K562 (cell line): ENCODE results near the gene CUX1. TPM values are rescaled to one million over a fixed set of nuclear protein-coding genes. Genes with fewer than 3 reads are reported as not detected.

Experiments
- ATAC-seq: fragments of 200-7000 bp; cut with Tn5 transposase; 3 replicates; pipeline ENCODE4 v1.9.1; 2020; ENCODE audit warnings: moderate library complexity
- BruUV-seq: library from RNA; stranded (reverse); fragments of 400-500 nt; replicated peaks from 2 replicates; lab custom pipeline; 2021; lab: Mats Ljungman, UMichigan
- CTCF ChIA-PET: fragments of 300-600 bp; formaldehyde crosslinking; extraction: SDS; loops from one replicate; lab custom pipeline; 2021; ENCODE audit warnings: low intra/inter-chr PET ratio; lab: Yijun Ruan, JAX
- POLR2A ChIA-PET: fragments of 300-600, 350-650 bp; sonication (Branson Sonifier 250); formaldehyde crosslinking; extraction: SDS; loops from one replicate; lab custom pipeline; 2021; ENCODE audit warnings: antibody characterized with exemption, inconsistent platforms; lab: Yijun Ruan, JAX
- DNase-seq, 4 experiments: peaks; one replicate each; pipeline versions ENCODE4 v3.0.0 to v3.0.0-alpha.2; 2011 to 2018; ENCODE audit warnings: low spot score in 3 of 4, mixed read lengths in 3 of 4; ENCODE audit errors: extremely low read depth in 1 of 4
- FAIRE-seq: peaks from 2 replicates; lab custom pipeline; 2011; peaks lifted over from hg19 to GRCh38; lab: Jason Lieb, UNC
- H2AFZ ChIP-seq: 2 replicates; pipeline ENCODE4 v1.6.0; 2011; ENCODE audit warnings: low read depth, low read length, control low read depth, inconsistent platforms
- H3K27ac ChIP-seq: fragments of 200-600 bp; 3 replicates; pipeline ENCODE4 v1.8.0; 2011; ENCODE audit warnings: low read depth, mild to moderate bottlenecking, control low read depth, inconsistent platforms, low read length, moderate library complexity, mixed read lengths; ENCODE audit errors: extremely low read depth
- H3K27me3 ChIP-seq, 2 experiments: fragments of 300-600 bp in 1 of 2; 2 replicates in 1 of 2; 3 replicates in 1 of 2; pipeline versions ENCODE4 v1.6.0 to v1.8.0; 2011; ENCODE audit warnings: inconsistent platforms in 2 of 2, low read length in 2 of 2, mild to moderate bottlenecking in 1 of 2, mixed read lengths in 1 of 2, moderate library complexity in 1 of 2; ENCODE audit not compliant: control insufficient read depth in 2 of 2, insufficient read depth in 2 of 2
- H3K36me3 ChIP-seq: fragments of 300-600 bp; 3 replicates; pipeline ENCODE4 v1.8.0; 2011; ENCODE audit warnings: mild to moderate bottlenecking, low read length, inconsistent platforms; ENCODE audit not compliant: control insufficient read depth, insufficient read depth
- H3K4me1 ChIP-seq, 2 experiments: fragments of 200-600 bp in 1 of 2; replicated peaks in 1 of 2; 2 replicates in 1 of 2; 3 replicates in 1 of 2; pipeline versions ENCODE4 v1.5.1 to v1.8.0; 2011; ENCODE audit warnings: inconsistent platforms in 2 of 2, low read length in 2 of 2, mild to moderate bottlenecking in 1 of 2, mixed read lengths in 1 of 2, moderate library complexity in 1 of 2; ENCODE audit not compliant: control insufficient read depth in 2 of 2, insufficient read depth in 2 of 2
- H3K4me2 ChIP-seq: 2 replicates; pipeline ENCODE4 v1.6.1; 2011; ENCODE audit warnings: low read length, control low read depth, inconsistent platforms, mixed read lengths; ENCODE audit not compliant: insufficient read depth
- H3K4me3 ChIP-seq: fragments of 200-600 bp; sonication (generic), shearing (Covaris generic); 2 replicates; pipeline ENCODE4 v1.5.1; 2016; ENCODE audit warnings: control low read depth, inconsistent platforms
- H3K79me2 ChIP-seq: fragments of 200-600 bp; 3 replicates; pipeline ENCODE4 v1.8.0; 2011; ENCODE audit warnings: low read length, inconsistent platforms; ENCODE audit not compliant: control insufficient read depth, insufficient read depth
- H3K9ac ChIP-seq, 2 experiments: 2 replicates each; pipeline versions ENCODE4 v1.6.0 to v1.6.1; 2011; ENCODE audit warnings: low read depth in 2 of 2, low read length in 2 of 2, control low read depth in 1 of 2, inconsistent platforms in 1 of 2, mild to moderate bottlenecking in 1 of 2, mixed read lengths in 1 of 2; ENCODE audit not compliant: insufficient read depth in 1 of 2
- H3K9me1 ChIP-seq: one replicate; pipeline ENCODE4 v1.6.0; 2011; ENCODE audit warnings: inconsistent platforms, mild to moderate bottlenecking, low read length, moderate library complexity; ENCODE audit not compliant: control insufficient read depth, insufficient read depth
- H3K9me3 ChIP-seq: replicated peaks from 2 replicates; pipeline ENCODE4 v1.5.1; 2011; ENCODE audit warnings: low read depth, low read length, inconsistent platforms; ENCODE audit not compliant: control insufficient read depth, insufficient read depth
- H4K20me1 ChIP-seq: replicated peaks from 2 replicates; pipeline ENCODE4 v1.6.1; 2011; ENCODE audit warnings: low read length, inconsistent platforms, mixed read lengths; ENCODE audit not compliant: control insufficient read depth, insufficient read depth
- HNRNPUL1 ChIP-seq: fragments of 200-400 bp; formaldehyde crosslinking; IDR thresholded peaks from 2 replicates; pipeline ENCODE4 v1.6.1; 2017; ENCODE audit warnings: low read length
- TEAD1 ChIP-seq, 2 experiments: fragments of 450-650 bp in 1 of 2; sonication (generic) in 1 of 2; formaldehyde crosslinking; IDR thresholded peaks; 2 replicates each; pipeline versions ENCODE4 v1.4.0 to v1.8.0; 2020 to 2022; ENCODE audit warnings: mild to moderate bottlenecking in 2 of 2, missing genetic modification reagents in 1 of 2
- ZBED1 ChIP-seq: IDR thresholded peaks from 2 replicates; pipeline ENCODE4 v1.6.1; 2014
- ZNF830 ChIP-seq: fragments of 250-450 bp; sonication (Bioruptor Pico); IDR thresholded peaks from 2 replicates; pipeline ENCODE4 v1.5.0; 2021; ENCODE audit warnings: mild to moderate bottlenecking
- WGBS: fragments of 100-300 bp; shearing (Covaris generic); methylation state at CpG from one replicate; pipeline ENCODE4 v1.1.6; 2016; ENCODE audit warnings: low coverage, mixed read lengths; ENCODE audit not compliant: insufficient coverage; ENCODE audit errors: missing lambda C conversion rate; 5-methylcytosine and 5-hydroxymethylcytosine counted together
- in situ Hi-C: fragments of 300-500 bp; cut with MboI; formaldehyde crosslinking; loops from 4 replicates; pipeline ENCODE4 v1.15.0; 2018; ENCODE audit warnings: inconsistent platforms, mixed read lengths
- intact Hi-C: fragments of 100-400 bp; cut with micrococcal nuclease; formaldehyde crosslinking; loops from 2 replicates; pipeline ENCODE4 v1.14.2; 2022
- polyA plus RNA-seq, 8 experiments: library from polyadenylated mRNA; depleted of rRNA in 4 of 8; stranded (reverse) in 5 of 8; unstranded in 3 of 8; fragments of >200 nt; fragmentation: Nextera tagmentation in 2 of 8; fragmentation: Illumina TruSeq in 1 of 8; extraction: Ambion mirVana in 2 of 8; extraction: Trizol in 1 of 8; gene quantifications; 2 replicates each; pipeline versions ENCODE4 v1.2.1 to v1.2.3, GENCODE V29; 2011 to 2014; ENCODE audit warnings: inconsistent platforms in 1 of 8, missing spikeins in 1 of 8
- total RNA-seq, 7 experiments: library from RNA; depleted of rRNA in 6 of 7; stranded (reverse); fragments of >200 nt in 6 of 7; fragmentation: Illumina TruSeq in 2 of 7; extraction: Trizol in 2 of 7; gene quantifications; 2 replicates each; pipeline versions ENCODE4 v1.2.1 to v1.2.3, GENCODE V29; 2011 to 2021; ENCODE audit warnings: low replicate concordance in 1 of 7
- TF ChIP-seq, protein P1 (sequence below): sonication (generic); formaldehyde crosslinking; IDR thresholded peaks from 2 replicates; pipeline ENCODE4 v1.9.0; 2022; ENCODE audit warnings: mild to moderate bottlenecking, missing genetic modification reagents
- TF ChIP-seq, protein P2 (sequence below): fragments of 450-650 bp; IDR thresholded peaks from 2 replicates; pipeline ENCODE4 v1.6.1; 2018; ENCODE audit not compliant: partially characterized antibody

CUX1 gene
- total and polyA plus RNA-seq, 9 of the 15 experiments (the other 6 are each of a cell fraction or from before 2014, with no cell fraction given), result 3.6 to 55.3 (median 25.2) TPM

DNA sequence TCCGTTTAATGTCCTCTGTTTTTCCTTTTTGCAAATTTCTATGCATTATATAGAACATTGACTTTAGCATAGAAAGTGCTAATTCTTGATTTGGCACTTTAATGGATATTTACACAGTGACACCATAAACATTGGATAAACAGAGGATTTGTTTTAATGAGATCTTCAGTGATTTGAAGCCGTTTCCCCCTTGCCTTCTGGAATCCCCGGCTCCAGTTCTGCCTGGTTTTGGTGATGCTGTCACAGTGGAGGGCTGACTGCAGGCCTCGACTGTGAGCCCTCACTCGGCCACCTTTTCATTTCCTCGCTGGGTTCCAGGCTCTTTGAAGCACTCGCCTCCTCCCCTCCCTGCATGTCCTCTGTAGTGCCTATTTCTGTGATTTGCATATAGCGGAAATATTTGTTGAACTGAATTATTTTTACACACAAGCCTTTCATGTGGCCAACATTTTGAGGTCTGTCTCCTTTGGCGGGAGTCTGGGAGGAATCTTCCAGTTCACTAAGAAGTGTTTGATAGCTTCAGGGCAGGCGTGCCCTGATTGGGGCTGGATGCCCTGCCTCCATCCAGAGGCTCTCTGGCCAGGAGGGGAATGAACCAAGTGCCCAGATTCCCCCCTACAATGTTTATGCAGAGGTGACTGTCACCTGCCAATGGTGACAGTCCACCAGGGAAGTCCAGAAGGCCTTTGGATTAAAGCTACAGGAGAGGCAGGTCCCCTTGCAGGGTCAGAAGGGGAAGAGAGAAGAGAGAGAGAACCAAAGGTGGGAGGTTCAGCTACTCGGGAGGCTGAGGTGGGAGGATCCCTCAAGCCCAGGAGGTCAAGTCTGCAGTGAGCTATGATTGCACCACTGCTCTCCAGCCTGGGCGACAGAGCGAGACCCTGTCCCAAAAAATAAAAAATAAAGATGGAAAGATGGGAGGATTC lies 67.5 kb downstream of the CUX1 start:
- H3K27me3 ChIP-seq, result no peaks in the 10 kb centered on the region
- WGBS, result 72% methylated on average over 13 of the region's 13 CpGs
- no peak for FAIRE-seq
- H3K9me3 ChIP-seq, result no peaks in the 10 kb centered on the region
- no peak overlapping the region for H3K4me3 ChIP-seq
- H3K79me2 ChIP-seq, result peaks cover 94% of the 10 kb centered on the region
- POLR2A ChIA-PET, result interaction anchor here (0.6 to 1.2 kb wide), 7 partner anchors 8 to 30 kb away, joined by 3 to 7 read pairs (median 3); no protein-coding TSS in a partner anchor
- peaks cover 2% of the 10 kb centered on the region; the same call in 1 of the 3 replicates for H3K36me3 ChIP-seq
- CTCF ChIA-PET, result no interaction called here
- peak overlapping the region in 1 of 2 experiments; percentile 72; a peak in 2 of 4 replicates for H3K9ac ChIP-seq
- in situ Hi-C loops (no loop called here), intact Hi-C loops (no loop called here)
- H3K9me1 ChIP-seq, result no peaks in the 10 kb centered on the region
- no peak overlapping the region for H3K27ac ChIP-seq
- TF ChIP-seq ZNF830 (CRISPR knock-in tag), result no peak
- no peak for TF ChIP-seq HNRNPUL1
- no peak for TF ChIP-seq ZBED1
- TF ChIP-seq, protein P1, sequence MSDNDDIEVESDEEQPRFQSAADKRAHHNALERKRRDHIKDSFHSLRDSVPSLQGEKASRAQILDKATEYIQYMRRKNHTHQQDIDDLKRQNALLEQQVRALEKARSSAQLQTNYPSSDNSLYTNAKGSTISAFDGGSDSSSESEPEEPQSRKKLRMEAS (CRISPR knock-in tag), result 0 out of 2 replicates have a peak, but pooled peaks have one; percentile 16
- no peak for TF ChIP-seq TEAD1 (CRISPR knock-in tag; IDR thresholded peaks at IDR 0.05)
- TF ChIP-seq, protein P2, sequence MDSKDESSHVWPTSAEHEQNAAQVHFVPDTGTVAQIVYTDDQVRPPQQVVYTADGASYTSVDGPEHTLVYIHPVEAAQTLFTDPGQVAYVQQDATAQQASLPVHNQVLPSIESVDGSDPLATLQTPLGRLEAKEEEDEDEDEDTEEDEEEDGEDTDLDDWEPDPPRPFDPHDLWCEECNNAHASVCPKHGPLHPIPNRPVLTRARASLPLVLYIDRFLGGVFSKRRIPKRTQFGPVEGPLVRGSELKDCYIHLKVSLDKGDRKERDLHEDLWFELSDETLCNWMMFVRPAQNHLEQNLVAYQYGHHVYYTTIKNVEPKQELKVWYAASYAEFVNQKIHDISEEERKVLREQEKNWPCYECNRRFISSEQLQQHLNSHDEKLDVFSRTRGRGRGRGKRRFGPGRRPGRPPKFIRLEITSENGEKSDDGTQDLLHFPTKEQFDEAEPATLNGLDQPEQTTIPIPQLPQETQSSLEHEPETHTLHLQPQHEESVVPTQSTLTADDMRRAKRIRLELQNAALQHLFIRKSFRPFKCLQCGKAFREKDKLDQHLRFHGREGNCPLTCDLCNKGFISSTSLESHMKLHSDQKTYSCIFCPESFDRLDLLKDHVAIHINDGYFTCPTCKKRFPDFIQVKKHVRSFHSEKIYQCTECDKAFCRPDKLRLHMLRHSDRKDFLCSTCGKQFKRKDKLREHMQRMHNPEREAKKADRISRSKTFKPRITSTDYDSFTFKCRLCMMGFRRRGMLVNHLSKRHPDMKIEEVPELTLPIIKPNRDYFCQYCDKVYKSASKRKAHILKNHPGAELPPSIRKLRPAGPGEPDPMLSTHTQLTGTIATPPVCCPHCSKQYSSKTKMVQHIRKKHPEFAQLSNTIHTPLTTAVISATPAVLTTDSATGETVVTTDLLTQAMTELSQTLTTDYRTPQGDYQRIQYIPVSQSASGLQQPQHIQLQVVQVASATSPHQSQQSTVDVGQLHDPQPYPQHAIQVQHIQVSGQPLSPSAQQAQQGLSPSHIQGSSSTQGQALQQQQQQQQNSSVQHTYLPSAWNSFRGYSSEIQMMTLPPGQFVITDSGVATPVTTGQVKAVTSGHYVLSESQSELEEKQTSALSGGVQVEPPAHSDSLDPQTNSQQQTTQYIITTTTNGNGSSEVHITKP, result peak; percentile 34
- no TSS peak for BruUV-seq
- no peak for ATAC-seq
- no peak for DNase-seq
- peaks cover 26 to 32% of the 10 kb centered on the region in 2 experiments for H3K4me1 ChIP-seq
- no peak overlapping the region for H3K4me2 ChIP-seq
- peaks cover 30% of the 10 kb centered on the region for H4K20me1 ChIP-seq
- no peak overlapping the region for H2AFZ ChIP-seq
